NCI-H2107 treated with DMSO at 0.1 percent for 48 hours (cell line): ENCODE data around the gene DDC.
A peak's percentile ranks its signal among the peaks of the same experiment; 100 is the strongest.

ENCODE experiments used
- DNase-seq: peaks from one replicate; lab custom pipeline; 2025; ENCODE audit not compliant: unreplicated experiment; lab: John Stamatoyannopoulos, UW

The DDC gene

GRCh38 chr7:50491943-50492342 is 73.3 kb downstream of the DDC start:
- no peak for DNase-seq

DNA sequence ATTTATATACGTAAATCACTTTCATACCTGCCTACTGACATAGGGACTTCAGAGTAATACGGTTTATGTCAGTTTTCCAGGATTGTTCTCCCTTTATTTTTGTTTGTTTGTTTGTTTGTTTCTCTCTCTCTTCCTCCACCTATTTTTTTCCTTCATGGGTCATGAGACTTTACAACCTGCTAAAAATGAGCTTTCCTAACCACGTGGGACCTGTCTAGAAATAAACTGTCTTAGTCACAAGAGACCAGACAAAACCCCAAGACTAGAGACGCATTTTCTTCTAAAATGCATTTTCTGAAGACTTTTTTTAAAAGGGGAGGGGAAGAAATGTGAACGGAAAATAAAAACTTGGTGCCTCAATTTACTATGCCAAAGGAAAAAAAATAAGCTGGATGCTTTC is 74.0 kb downstream of the DDC start:
- no peak for DNase-seq

DNA sequence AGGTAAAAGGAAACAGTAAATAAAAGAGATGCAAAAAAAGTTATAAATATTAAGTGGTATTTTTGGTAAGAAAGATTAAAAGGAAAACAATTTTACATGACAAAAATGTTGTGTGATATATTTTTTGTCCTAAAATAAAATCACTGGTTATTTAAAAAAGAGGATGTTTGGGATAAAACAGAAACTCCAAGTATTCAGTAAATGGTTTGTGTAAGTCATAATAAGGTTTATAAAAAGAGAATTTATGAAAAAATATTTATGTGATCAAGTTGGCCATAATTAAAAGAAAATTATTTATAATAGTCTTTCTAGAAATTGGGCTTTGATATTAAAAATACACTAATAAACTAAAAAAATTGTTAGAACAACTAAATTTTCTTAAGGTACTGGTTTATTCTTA is 76.8 kb downstream of the DDC start:
- DNase-seq, result no peak

GRCh38 chr7:50486512-50486911 is 78.7 kb downstream of the DDC start:
- DNase-seq, result no peak

- DNase-seq, result no peak
These were observed 83.3 kb downstream of the DDC start for GRCh38 chr7:50481867-50482266.

GRCh38 chr7:50480797-50481196 is 84.4 kb downstream of the DDC start:
- DNase-seq, result no peak

GRCh38 chr7:50479743-50480517 is 85.3 kb downstream of the DDC start:
- no peak for DNase-seq

DNA sequence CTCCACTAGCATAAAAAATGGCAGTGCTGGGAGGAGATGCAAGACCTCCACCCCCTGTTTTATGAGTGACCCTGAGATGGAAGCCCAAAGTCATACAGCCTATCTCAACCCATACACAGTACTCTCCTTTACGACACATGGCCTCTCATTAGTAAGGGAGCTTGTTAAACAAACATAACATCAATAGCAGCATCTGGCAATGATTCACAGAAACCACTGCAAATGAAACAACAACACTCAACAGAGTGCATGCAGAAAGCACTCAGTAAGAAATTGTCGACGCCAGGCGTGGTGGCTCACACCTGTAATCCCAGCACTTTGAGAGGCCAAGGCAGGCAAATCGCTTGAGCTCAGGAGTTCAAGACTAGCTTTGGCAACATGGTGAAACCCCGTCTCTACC is 87.6 kb downstream of the DDC start:
- DNase-seq, result no peak

GRCh38 chr7:50476953-50477625 is 88.1 kb downstream of the DDC start:
- no peak for DNase-seq

- no peak for DNase-seq
These were observed 89.9 kb downstream of the DDC start for GRCh38 chr7:50475340-50475739.

DNA sequence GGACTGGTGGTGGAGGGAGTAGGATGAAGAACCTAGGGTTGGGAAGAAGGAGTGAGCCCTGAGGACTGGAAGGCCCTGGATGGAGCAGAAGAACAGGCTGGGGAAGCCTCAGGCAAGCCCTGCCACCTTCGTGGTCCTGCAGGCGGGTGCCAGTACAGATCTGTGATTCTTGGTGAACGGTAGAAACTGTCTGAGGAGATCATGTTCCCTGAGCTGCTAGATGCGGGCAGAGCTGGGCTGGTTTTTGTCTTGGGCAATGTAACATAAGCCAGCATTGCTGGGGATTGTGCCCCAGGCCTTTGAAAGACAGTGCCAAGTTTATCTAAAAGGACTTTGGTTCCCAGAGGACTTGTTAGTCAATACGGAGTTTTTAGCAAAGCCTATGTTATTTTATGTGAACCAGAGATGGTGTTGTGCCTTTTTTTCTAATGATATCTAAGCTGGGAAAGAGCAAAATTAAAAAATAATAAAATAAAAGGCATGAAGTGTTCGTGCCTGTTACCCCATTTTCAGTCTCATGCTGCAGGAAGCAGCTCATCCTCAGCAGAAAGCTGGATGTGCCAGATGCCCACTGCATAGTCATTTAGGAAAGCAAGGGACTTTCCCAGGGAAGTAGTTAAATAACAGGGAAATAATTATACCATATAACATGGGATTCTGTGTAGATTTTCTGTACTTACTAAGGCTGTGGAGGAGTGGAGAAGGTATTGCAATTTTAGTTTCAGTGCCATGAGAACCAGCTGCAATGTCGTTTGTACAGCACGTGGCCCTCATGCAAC is 90.6 kb downstream of the DDC start:
- DNase-seq, result peak; percentile 68

GRCh38 chr7:50473531-50473930 is 91.7 kb downstream of the DDC start:
- no peak for DNase-seq

DNA sequence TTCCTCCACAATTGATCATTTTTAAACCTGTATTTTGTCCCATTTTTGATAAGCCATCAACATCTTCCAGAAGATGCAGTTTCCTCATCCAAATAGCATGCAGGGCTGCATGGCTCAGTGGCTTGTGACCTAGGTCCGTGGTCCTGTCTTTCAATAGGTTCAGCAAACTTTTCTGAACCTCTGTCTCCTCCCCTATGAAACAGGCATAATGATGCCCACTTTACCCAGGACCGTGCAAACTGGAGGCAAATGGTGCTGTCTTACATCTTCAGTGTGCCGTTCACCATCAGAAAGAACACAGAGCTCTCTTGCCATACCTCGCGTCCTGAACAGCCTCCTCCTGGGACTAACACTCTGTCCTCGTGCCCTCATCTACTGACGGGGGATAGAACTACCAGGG is 92.8 kb downstream of the DDC start:
- DNase-seq, result no peak

DNA sequence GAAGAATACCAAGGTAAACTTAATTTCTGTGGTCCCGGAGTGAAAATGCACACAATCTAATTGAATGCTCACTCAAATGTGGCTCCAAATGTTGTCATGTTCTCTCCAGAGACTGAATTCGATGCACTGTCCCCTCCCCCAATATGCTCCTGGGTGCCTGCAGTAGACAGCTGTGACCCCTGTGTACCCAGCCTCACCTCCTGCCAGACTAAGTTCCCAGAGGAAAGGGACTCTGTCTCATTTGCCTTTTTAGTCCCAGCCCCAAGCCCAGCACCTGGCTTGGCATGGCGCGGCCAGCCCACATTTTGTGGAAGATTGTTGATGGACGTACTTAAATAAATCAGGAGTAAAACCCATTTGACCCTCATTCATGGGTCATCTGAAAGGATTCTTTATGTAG is 93.2 kb downstream of the DDC start:
- DNase-seq, result no peak

DNA sequence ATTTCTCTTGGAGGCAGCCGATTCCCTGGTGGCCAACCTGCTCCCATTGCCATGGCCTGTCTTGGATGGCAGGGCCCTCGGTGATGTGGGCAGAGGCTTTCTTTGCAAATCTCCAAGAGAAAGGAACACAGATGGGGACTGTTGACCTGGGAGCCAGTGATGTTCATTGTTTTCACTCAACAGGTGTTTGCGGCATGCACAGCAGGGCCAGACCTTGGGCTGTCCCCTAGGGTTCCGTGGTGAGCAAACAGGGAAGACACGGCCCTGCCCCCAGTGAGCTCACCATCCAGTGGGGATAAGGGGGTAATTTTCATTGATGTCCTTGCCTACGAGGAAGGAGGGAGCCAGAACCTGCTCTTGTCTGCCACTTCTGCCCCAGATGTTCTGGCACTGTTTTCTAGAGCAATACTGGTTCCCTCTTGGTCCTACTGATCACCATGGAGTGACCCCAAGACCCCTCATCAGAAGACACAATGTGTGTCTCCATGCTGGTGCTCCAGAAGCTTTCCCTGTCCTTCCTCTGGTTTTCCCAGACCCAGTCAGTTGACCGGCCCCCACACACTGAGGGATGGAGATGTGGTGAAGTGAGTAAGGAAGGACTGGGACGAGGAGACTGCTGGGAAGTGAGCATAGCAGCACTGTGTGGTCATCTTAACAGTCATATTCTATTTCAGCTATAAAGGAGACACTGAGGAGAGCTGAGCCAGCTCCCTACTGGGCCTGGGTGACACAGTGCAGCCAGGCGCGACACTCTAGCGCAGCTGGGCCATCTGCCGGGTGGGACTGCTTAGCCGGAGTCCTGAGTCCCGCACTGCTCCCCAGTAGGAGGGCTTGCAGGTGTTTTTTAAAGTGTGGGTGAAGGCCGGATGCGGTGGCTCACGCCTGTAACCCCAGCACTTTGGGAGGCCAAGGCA is 94.7 kb downstream of the DDC start:
- no peak for DNase-seq

- no peak for DNase-seq
These were observed 96.0 kb downstream of the DDC start for GRCh38 chr7:50469181-50469580.

DNA sequence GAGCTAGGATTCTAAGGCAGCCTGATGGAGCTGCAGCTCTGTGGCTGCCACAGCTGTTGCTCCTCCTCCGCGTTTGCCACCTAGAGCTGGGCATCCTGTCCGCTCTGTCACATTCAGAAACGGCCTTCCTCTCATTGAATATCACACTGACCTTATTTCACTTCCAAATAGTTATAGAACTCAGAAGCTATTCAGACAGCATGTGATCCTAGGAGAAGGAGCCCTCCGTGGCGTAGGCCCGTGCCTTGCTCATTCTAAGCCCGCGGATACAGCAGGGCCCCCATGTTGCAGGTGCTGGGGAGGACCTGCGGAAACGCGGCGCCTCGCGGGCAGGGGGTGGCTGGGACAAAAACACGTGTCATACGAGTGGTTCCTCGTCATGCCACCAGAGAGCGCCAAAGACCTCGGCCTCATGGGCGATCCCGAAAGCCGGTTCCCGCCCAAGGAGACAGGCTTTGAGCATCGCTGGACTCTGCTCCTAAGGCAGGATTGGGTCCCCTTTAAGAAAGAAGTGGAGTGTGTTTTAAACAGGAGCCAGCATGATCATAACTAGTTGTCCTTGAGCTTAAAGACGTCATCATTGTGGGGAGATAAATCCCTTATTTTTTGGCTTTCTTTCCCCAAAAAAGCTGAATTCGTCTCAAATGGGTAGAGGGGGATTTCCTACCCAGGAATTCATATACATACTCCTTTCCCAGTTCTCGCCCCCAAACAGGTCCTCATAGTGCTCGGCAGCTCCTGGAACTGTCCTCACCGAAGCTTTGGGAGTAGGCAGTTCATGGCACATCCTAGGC is 97.2 kb downstream of the DDC start:
- peak; percentile 84 for DNase-seq

- DNase-seq, result no peak
These were observed 98.2 kb downstream of the DDC start for GRCh38 chr7:50466815-50467585.

DNA sequence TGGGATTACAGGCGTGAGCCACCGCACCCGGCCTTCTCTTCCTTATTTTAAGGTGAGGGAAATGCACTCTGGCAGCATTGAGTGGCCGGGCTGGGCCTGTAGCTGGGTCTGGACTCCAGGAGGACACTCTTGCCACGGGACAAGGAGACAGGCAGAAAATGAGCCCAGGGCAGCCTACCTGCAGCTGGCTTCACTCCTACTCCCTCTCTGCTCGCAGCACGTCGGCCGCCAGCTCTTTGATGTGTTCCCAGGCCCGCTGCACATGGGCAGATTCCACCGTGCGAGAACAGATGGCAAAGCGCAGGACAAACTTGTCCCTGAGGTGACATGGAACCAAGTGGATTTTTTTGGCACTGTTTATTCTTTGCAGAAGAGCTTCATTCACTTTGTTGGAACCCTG is 102.2 kb downstream of the DDC start:
- no peak for DNase-seq
